SK-N-SH (cell line): Measurements from ENCODE around the gene TDRD9. TPM values are rescaled to one million over a fixed set of nuclear protein-coding genes. Genes with fewer than 3 reads are reported as not detected.

Experiments used
- CTCF ChIA-PET: fragments of 300-600, 350-600 bp; formaldehyde crosslinking; extraction: SDS; loops from one replicate; lab custom pipeline; 2021; lab: Yijun Ruan, JAX
- POLR2A ChIA-PET: fragments of 350-600 bp; sonication (Branson Sonifier 250); formaldehyde crosslinking; extraction: SDS; loops from one replicate; lab custom pipeline; 2020; ENCODE audit warnings: antibody characterized with exemption, inconsistent platforms; lab: Yijun Ruan, JAX
- DNase-seq: peaks from one replicate; pipeline ENCODE4 v3.0.0; 2012
- H2AFZ ChIP-seq: fragments of 200-600 bp; sonication (generic); 2 replicates; pipeline ENCODE4 v1.8.1; 2016; ENCODE audit warnings: antibody characterized with exemption, mild to moderate bottlenecking, low read depth
- H3F3A ChIP-seq: fragments of 200-600 bp; sonication (generic); replicated peaks from 2 replicates; pipeline ENCODE3; 2016; ENCODE audit warnings: antibody characterized with exemption, mild to moderate bottlenecking; ENCODE audit not compliant: insufficient read depth
- H3K27ac ChIP-seq, 2 experiments: fragments of 200-500 bp in 1 of 2; fragments of 200-600 bp in 1 of 2; sonication (Bioruptor generic) in 1 of 2; sonication (generic), shearing (Covaris generic) in 1 of 2; 2 replicates each; pipeline versions ENCODE4 v1.5.1 to v1.6.1; 2014 to 2016; ENCODE audit warnings: low read depth in 2 of 2, inconsistent platforms in 1 of 2, low read length in 1 of 2, mild to moderate bottlenecking in 1 of 2, mixed read lengths in 1 of 2
- H3K27me3 ChIP-seq: fragments of 200-600 bp; sonication (generic), shearing (Covaris generic); 2 replicates; pipeline ENCODE4 v1.6.1; 2016; ENCODE audit warnings: mixed run types; ENCODE audit not compliant: insufficient read depth
- H3K36me3 ChIP-seq, 2 experiments: fragments of 200-500 bp in 1 of 2; fragments of 200-600 bp in 1 of 2; sonication (Bioruptor generic) in 1 of 2; sonication (generic) in 1 of 2; replicated peaks in 1 of 2; 2 replicates each; pipeline versions ENCODE3 to v1.5.1; 2014 to 2016; ENCODE audit warnings: low read length in 1 of 2, mild to moderate bottlenecking in 1 of 2; ENCODE audit not compliant: insufficient read depth in 2 of 2, control insufficient read depth in 1 of 2
- H3K4me1 ChIP-seq, 2 experiments: fragments of 200-500 bp in 1 of 2; fragments of 200-600 bp in 1 of 2; sonication (Bioruptor generic) in 1 of 2; sonication (generic), shearing (Covaris generic) in 1 of 2; 2 replicates each; pipeline versions ENCODE4 v1.5.1 to v1.6.1; 2014 to 2016; ENCODE audit warnings: low read depth in 1 of 2, low read length in 1 of 2, mixed run types in 1 of 2; ENCODE audit not compliant: insufficient read depth in 2 of 2, control insufficient read depth in 1 of 2
- H3K4me2 ChIP-seq: fragments of 200-600 bp; sonication (generic), shearing (Covaris generic); 2 replicates; pipeline ENCODE4 v1.6.1; 2017; ENCODE audit warnings: mixed run types
- H3K4me3 ChIP-seq, 2 experiments: fragments of 200-500 bp in 1 of 2; fragments of 200-600 bp in 1 of 2; sonication (Bioruptor generic) in 1 of 2; sonication (generic), shearing (Covaris generic) in 1 of 2; 2 replicates each; pipeline versions ENCODE4 v1.5.1 to v1.8.1; 2014 to 2016; ENCODE audit warnings: low read depth in 2 of 2, inconsistent platforms in 1 of 2, low read length in 1 of 2, mild to moderate bottlenecking in 1 of 2, mixed read lengths in 1 of 2, moderate library complexity in 1 of 2
- H3K79me2 ChIP-seq: fragments of 200-600 bp; sonication (generic); 2 replicates; pipeline ENCODE4 v1.8.1; 2017; ENCODE audit warnings: mild to moderate bottlenecking; ENCODE audit not compliant: insufficient read depth
- H3K9ac ChIP-seq: fragments of 200-600 bp; sonication (generic); 2 replicates; pipeline ENCODE4 v1.6.1; 2017; ENCODE audit warnings: mixed run types
- H3K9me2 ChIP-seq: fragments of 200-600 bp; sonication (generic); 2 replicates; pipeline ENCODE4 v1.6.1; 2017; ENCODE audit warnings: mixed run types
- H3K9me3 ChIP-seq: fragments of 200-600 bp; sonication (generic); 2 replicates; pipeline ENCODE4 v1.6.1; 2017; ENCODE audit warnings: mixed run types, mild to moderate bottlenecking, moderate library complexity
- H4K20me1 ChIP-seq: fragments of 200-600 bp; sonication (generic); 2 replicates; pipeline ENCODE4 v1.6.1; 2017; ENCODE audit warnings: mild to moderate bottlenecking, mixed run types; ENCODE audit not compliant: insufficient read depth
- CHD2 ChIP-seq: fragments of 150-350 bp; IDR thresholded peaks from 2 replicates; pipeline ENCODE4 v1.6.1; 2018; ENCODE audit warnings: low read length; ENCODE audit not compliant: partially characterized antibody
- GABPA ChIP-seq: IDR thresholded peaks from 2 replicates; pipeline ENCODE4 v1.4.0; 2012; ENCODE audit warnings: low read depth, mild to moderate bottlenecking
- GATA2 ChIP-seq: sonication (generic); formaldehyde crosslinking; IDR thresholded peaks from 2 replicates; pipeline ENCODE4 v1.5.0; 2020; ENCODE audit warnings: mild to moderate bottlenecking, missing genetic modification reagents
- RAD21 ChIP-seq: IDR thresholded peaks from 2 replicates; pipeline ENCODE4 v1.6.1; 2012; ENCODE audit warnings: mild to moderate bottlenecking, low read length
- RFX5 ChIP-seq: IDR thresholded peaks from 2 replicates; pipeline ENCODE4 v1.6.1; 2012; ENCODE audit warnings: mild to moderate bottlenecking, improper control_type of control experiment, low read length
- SIN3A ChIP-seq: IDR thresholded peaks from 2 replicates; pipeline ENCODE4 v1.6.1; 2012; ENCODE audit warnings: low read depth, mild to moderate bottlenecking, low read length, moderate library complexity, borderline replicate concordance
- TEAD4 ChIP-seq: IDR thresholded peaks from 2 replicates; pipeline ENCODE4 v1.4.0; 2012; ENCODE audit warnings: mild to moderate bottlenecking, borderline replicate concordance; ENCODE audit not compliant: insufficient read depth
- WGBS: methylation state at CpG from one replicate; pipeline ENCODE4 v1.1.6; 2017; ENCODE audit warnings: low lambda C conversion rate; 5-methylcytosine and 5-hydroxymethylcytosine counted together
- polyA plus RNA-seq, 3 experiments: library from polyadenylated mRNA; depleted of rRNA; stranded (reverse); fragments of >200 nt; gene quantifications; 2 replicates each; pipeline ENCODE4 v1.2.3, GENCODE V29; 2012
- TF ChIP-seq, protein P1 (sequence below): IDR thresholded peaks from 2 replicates; pipeline ENCODE4 v1.4.0; 2012; ENCODE audit warnings: low read depth
- TF ChIP-seq, protein P2 (sequence below): IDR thresholded peaks from 2 replicates; pipeline ENCODE4 v1.6.1; 2012; ENCODE audit warnings: mild to moderate bottlenecking, low read depth, low read length, moderate library complexity
- TF ChIP-seq, protein P3 (sequence below): fragments of 200-600 bp; sonication (generic); IDR thresholded peaks from 2 replicates; pipeline ENCODE4 v1.6.1; 2017; ENCODE audit warnings: antibody characterized with exemption, mild to moderate bottlenecking, moderate library complexity
- TF ChIP-seq, protein P4 (sequence below): IDR thresholded peaks from 2 replicates; pipeline ENCODE4; 2012

Gene TDRD9
- polyA plus RNA-seq, 1 of the 3 experiments (the other 2 are of a cell fraction): not detected

DNA sequence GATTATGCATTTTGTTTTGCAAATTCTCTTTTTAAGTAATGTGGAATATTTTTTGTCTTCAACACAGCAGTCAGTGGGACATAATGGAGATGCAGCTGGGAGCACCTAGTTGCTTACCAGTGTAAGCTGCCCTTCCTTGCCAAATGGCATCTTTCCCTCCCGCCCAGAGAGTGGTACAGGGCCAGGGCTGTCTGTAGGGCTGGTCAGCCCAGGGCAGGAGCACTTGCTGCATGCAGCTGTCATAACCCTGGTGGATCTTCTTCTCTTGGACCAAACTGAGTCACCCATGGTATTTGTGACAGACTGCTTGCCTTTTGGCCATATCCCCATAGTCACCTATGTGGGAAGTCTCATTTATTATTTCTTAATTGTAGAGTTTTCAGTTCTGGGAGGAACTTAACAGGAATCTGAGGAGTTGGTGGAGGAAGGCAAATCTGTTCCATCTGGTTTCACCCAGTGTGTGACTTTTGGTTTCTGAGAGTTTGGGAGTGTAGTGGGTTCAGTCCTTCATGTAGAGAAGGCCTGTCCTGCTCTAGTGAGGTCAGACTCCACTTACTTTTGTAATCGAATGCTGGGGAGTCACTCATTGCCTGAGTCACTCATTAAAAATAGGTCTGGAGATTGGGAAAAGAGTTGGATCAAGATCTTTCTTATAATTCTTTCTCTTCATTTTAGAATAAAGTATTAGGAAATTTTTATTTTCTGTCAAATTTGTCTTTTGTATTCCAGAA lies 95.2 kb downstream of the TDRD9 start (continued):
- TF ChIP-seq TEAD4: no peak
- no peak for TF ChIP-seq CHD2
- TF ChIP-seq SIN3A: no peak
- no peak for TF ChIP-seq GATA2 (CRISPR knock-in tag)

DNA sequence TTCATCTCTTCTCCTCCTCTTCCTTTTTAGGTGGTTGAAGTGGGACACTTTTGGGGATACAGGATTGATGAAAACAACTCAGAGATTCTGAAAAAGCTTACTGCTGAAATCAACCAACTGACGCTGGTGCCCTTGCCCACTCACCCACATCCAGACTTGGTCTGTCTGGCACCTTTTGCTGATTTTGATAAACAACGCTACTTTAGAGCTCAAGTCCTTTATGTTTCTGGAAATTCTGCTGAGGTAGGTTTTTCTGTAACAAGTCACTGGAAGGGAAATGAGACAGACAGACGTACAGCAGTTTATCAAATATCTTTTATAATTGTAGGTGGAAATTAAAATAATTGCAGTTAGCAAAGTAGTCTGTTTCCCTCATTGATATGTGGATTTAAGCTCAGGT lies 97.3 kb downstream of the TDRD9 start:
- no peaks in the 10 kb centered on the region for H3K4me1 ChIP-seq
- H3F3A ChIP-seq: no peaks in the 10 kb centered on the region
- no peaks in the 10 kb centered on the region for H3K9me3 ChIP-seq
- H3K9me2 ChIP-seq: no peaks in the 10 kb centered on the region
- H3K79me2 ChIP-seq: no peaks in the 10 kb centered on the region
- H2AFZ ChIP-seq: no peak overlapping the region
- POLR2A ChIA-PET: no interaction called here
- H3K27me3 ChIP-seq: no peaks in the 10 kb centered on the region
- H3K4me3 ChIP-seq: no peak overlapping the region
- 60% methylated on average over 3 of the region's 3 CpGs for WGBS
- no peak overlapping the region for H3K4me2 ChIP-seq
- CTCF ChIA-PET: interaction anchor here (1.1 kb wide), 1 partner anchor 13 kb away, joined by 3 read pairs; no protein-coding TSS in a partner anchor
- H3K36me3 ChIP-seq: no peaks in the 10 kb centered on the region
- DNase-seq: no peak
- TF ChIP-seq, protein P1, sequence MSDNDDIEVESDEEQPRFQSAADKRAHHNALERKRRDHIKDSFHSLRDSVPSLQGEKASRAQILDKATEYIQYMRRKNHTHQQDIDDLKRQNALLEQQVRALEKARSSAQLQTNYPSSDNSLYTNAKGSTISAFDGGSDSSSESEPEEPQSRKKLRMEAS: no peak
- no peak for TF ChIP-seq TEAD4
- no peak overlapping the region for H3K9ac ChIP-seq
- H4K20me1 ChIP-seq: no peaks in the 10 kb centered on the region
- no peak overlapping the region for H3K27ac ChIP-seq

DNA sequence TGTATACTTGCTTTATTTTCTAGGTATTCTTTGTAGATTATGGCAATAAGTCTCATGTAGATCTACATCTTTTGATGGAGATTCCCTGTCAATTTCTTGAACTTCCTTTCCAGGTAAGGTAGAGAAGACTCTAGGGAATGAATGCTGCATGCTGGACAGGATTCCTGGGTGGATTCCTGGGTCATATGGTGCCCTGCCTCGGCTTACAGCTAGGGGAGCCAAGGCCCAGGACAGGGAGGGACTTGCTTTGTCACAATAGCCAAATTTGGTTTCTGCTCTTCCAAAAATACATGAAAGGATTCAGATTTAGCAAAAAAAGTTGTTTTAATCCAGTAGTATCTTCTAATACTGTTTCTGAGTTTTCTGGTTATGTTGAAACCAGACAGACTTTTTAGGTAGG lies 97.8 kb downstream of the TDRD9 start:
- CTCF ChIA-PET: interaction anchor here (1.1 kb wide), 1 partner anchor 12 kb away, joined by 3 read pairs; no protein-coding TSS in a partner anchor
- H2AFZ ChIP-seq: no peak overlapping the region
- DNase-seq: no peak
- no peaks in the 10 kb centered on the region for H3K9me3 ChIP-seq
- H3K4me2 ChIP-seq: no peak overlapping the region
- no peaks in the 10 kb centered on the region for H3K27me3 ChIP-seq
- no peaks in the 10 kb centered on the region for H3K9me2 ChIP-seq
- no peaks in the 10 kb centered on the region for H3K36me3 ChIP-seq
- H3K79me2 ChIP-seq: no peaks in the 10 kb centered on the region
- no peaks in the 10 kb centered on the region for H3K4me1 ChIP-seq
- H3K27ac ChIP-seq: no peak overlapping the region
- TF ChIP-seq RFX5 (no peak), GABPA (no peak), RAD21 (no peak)
- TF ChIP-seq, protein P1: no peak
- TF ChIP-seq, protein P2, sequence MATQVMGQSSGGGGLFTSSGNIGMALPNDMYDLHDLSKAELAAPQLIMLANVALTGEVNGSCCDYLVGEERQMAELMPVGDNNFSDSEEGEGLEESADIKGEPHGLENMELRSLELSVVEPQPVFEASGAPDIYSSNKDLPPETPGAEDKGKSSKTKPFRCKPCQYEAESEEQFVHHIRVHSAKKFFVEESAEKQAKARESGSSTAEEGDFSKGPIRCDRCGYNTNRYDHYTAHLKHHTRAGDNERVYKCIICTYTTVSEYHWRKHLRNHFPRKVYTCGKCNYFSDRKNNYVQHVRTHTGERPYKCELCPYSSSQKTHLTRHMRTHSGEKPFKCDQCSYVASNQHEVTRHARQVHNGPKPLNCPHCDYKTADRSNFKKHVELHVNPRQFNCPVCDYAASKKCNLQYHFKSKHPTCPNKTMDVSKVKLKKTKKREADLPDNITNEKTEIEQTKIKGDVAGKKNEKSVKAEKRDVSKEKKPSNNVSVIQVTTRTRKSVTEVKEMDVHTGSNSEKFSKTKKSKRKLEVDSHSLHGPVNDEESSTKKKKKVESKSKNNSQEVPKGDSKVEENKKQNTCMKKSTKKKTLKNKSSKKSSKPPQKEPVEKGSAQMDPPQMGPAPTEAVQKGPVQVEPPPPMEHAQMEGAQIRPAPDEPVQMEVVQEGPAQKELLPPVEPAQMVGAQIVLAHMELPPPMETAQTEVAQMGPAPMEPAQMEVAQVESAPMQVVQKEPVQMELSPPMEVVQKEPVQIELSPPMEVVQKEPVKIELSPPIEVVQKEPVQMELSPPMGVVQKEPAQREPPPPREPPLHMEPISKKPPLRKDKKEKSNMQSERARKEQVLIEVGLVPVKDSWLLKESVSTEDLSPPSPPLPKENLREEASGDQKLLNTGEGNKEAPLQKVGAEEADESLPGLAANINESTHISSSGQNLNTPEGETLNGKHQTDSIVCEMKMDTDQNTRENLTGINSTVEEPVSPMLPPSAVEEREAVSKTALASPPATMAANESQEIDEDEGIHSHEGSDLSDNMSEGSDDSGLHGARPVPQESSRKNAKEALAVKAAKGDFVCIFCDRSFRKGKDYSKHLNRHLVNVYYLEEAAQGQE: no peak
- TF ChIP-seq, protein P3, sequence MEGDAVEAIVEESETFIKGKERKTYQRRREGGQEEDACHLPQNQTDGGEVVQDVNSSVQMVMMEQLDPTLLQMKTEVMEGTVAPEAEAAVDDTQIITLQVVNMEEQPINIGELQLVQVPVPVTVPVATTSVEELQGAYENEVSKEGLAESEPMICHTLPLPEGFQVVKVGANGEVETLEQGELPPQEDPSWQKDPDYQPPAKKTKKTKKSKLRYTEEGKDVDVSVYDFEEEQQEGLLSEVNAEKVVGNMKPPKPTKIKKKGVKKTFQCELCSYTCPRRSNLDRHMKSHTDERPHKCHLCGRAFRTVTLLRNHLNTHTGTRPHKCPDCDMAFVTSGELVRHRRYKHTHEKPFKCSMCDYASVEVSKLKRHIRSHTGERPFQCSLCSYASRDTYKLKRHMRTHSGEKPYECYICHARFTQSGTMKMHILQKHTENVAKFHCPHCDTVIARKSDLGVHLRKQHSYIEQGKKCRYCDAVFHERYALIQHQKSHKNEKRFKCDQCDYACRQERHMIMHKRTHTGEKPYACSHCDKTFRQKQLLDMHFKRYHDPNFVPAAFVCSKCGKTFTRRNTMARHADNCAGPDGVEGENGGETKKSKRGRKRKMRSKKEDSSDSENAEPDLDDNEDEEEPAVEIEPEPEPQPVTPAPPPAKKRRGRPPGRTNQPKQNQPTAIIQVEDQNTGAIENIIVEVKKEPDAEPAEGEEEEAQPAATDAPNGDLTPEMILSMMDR: no peak
- TF ChIP-seq, protein P4, sequence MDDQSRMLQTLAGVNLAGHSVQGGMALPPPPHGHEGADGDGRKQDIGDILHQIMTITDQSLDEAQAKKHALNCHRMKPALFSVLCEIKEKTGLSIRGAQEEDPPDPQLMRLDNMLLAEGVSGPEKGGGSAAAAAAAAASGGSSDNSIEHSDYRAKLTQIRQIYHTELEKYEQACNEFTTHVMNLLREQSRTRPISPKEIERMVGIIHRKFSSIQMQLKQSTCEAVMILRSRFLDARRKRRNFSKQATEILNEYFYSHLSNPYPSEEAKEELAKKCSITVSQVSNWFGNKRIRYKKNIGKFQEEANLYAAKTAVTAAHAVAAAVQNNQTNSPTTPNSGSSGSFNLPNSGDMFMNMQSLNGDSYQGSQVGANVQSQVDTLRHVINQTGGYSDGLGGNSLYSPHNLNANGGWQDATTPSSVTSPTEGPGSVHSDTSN: no peak
- TF ChIP-seq, all 33 proteins: peak for 0
- POLR2A ChIA-PET: no interaction called here
- Histone ChIP-seq H3K4me3 (no peak overlapping the region), H3F3A (no peaks in the 10 kb centered on the region), H3K9ac (no peak overlapping the region), H4K20me1 (no peaks in the 10 kb centered on the region)
- WGBS: 13% methylated on average over 1 of the region's 1 CpG
